DMS79 (cell line): ENCODE data around the gene KRTAP10-3.
"Not testable (repeated sequence)": the region's sequence is repeated elsewhere in the genome, so short reads cannot be mapped to it uniquely, and the experiment has no call there.

ENCODE experiments used
- DNase-seq: peaks from one replicate; lab custom pipeline; 2025; lab: John Stamatoyannopoulos, UW

Gene KRTAP10-3

DNA sequence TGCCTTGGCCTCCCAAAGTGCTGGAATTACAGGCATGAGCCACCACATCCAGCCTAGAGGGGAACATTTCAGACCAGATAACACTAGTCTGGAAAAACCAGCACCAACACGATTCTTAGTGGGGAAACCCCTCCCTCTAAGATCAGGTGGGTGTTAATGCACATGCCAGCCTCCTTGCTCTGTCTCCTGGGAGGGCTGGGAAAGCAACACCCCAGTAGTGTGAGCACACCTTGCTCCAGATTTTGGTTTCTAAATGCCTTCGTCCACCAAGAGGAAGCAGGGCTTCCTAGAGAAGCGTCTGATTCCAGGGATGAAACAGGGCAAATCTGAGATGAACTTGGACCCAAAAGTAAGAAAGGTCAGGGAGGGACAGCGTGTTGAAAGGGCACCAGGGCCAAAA lies 12.7 kb upstream of the KRTAP10-3 start:
- no peak for DNase-seq

DNA sequence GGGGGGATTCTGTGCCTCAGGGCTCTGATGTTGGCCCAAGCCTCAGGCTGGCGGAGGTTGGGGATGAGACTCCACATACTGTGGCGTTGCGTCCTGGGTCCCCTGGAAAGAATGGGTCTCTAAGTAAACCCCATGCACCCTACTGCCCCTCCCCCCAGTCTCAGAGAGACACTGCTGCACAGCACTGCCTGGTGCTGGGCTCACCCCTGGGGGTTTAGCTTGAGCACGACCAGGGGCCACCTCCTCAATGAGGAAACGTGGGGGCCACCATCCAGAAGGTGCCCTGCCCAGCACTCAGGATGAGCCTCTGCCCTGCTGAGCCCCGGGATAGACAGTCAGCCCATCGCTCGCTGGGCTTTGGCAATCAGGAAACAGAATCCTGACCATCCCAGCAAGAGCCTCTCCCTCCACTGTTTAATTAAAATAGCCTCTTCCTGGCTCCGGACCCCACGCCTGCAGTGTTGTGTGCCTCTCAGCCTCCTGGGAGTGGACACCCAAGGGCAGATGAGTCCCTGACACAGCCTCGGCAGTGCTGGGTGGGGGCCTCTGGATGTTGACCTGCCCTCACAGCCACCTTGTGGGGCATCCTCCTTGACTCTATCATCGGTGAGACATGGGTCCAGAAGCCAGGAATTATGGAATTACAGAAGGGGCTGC lies 11.4 kb upstream of the KRTAP10-3 start:
- no peak for DNase-seq

DNA sequence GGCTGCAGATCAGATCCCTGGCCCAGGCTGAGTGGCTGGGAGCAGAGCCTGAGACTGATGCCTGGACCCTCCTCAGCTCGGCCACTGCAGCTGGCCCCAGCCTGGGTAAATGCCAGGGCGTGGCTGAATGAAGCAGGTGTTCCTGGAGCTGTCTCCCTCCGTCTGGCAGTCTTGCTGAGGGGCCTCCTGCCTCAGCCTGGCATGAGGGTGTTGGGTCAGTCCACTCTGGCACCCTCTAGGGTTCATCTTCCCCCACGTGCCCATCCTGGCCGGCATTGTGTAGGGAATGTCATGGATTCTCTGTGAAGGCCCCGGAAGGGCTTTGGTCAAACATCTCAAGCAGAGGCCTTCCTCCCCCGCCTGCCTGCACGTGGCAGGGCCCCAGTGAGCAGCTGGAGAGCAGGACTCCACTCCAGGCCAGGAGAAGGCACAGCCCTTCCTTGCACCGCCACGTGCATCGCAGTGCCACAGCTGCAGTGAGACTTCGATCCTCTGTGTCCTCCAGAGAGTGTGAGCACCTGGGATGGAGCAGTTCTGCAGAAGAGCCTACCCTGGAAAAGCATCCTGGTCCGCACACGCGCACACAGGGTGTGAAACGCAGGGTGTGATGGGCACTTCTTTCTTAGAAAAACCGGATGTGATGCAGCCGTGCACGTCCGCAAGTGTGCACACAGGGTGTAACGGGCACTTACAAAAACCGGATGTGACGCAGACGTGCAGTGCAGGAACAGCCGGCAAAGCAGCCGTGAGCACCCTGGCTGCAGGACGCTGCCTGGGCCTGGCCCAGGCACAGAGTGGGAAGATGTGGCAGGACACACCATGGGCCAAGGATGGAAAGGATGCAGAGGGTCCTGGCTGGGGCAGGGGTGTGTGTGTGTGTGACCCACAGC lies 10.3 kb upstream of the KRTAP10-3 start:
- no peak for DNase-seq

GRCh38 chr21:44568261-44568660 lies 9.7 kb upstream of the KRTAP10-3 start:
- DNase-seq: no peak

DNA sequence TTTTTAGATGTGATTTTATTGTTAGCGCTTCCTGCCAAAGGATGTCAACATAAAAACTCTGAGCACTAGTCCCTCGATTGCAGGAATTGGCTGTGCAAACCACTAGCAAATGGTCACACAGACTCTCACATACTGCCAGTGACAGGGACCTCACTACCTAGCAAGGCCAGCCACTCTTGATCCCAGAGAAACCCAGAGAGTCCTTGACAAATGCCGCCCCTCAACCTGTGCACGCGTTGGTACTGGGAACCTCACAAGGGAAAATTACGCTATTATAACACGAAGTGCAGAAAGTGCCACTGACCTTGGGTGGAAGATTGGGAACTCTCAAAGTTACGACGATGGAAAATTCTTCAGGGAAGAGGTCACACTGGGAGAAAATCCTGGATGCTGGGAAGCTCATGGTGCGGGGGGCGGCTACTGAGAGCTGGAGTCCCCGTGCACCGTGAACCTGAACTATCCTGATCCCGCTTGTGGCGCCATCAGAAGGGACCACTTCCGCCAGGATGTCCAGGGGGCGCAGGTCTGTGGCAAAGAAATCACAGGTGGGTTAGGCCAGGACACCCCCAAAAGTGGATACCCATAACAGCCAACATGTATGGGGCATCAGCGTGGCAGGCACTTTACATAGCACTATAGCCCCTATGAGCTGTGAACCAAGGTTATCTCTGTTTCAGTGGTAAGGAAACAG lies 9.0 kb upstream of the KRTAP10-3 start:
- no peak for DNase-seq

- no peak for DNase-seq
These were observed 7.8 kb upstream of the KRTAP10-3 start for GRCh38 chr21:44566403-44566802.

DNA sequence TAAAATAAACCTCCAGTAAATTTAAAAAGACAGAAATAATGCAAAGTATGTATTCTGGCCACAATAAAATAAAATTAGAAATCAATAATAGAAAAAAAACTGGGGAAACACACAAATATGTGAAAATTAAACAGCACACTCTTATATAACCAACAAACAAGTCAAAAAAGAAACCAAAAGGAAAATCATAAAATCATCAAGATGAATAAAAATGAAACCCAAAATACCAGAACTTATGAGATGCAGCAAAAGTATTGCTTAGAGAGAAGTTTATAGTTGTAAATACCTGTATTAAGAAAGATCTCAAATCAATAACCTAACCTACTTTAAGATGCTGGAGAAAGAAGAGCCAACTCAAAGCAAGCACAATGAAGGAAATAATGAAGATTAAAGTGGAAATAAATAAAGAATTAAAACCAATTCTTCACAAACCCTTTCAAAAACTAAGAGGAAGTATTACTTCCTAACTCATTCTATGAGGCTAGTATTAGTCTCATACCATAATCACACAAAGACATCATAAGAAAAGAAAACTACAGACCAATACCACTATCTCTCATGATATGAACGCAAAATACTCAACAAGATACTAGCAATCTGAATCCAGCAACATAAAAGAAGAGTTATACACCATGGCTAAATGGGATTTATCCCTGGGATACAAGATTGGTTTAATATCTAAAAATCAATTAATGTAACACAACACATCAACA lies 6.4 kb upstream of the KRTAP10-3 start:
- no peak for DNase-seq

DNA sequence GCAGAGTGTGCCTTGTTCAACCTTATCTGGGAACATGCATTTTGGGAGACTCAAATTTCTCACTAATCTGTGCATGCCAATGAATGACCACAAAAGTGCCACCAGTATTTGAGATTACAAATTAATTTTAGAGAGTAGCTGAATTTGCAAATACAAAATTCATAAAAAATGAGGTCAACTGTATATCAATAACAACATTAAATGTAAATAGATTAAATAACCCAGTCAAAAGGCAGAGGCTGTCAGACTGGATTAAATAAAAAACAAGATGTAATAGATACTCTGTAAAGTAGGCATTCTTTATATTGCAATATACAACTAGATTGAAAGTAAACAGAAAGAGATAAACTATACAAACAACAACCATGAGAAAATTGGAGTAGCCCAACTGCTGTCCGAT lies 5.5 kb upstream of the KRTAP10-3 start:
- DNase-seq: no peak

DNA sequence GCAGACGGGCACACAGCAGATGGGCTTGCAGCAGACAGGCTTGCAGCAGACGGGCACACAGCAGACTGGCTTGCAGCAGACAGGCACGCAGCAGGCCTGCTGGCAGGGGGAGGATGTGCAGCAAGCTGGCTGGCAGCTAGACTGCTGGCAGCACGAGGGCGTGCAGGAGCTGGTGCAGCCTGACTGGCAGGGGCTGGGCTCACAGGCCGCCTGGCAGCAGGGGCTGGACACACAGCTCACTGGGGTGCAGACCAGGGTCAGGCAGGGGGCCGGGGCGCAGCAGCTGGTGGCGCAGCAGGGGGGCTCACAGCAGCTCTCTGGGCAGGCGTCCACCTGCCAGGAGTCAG lies 293 bp downstream of the KRTAP10-3 start:
- DNase-seq: not testable (repeated sequence)

DNA sequence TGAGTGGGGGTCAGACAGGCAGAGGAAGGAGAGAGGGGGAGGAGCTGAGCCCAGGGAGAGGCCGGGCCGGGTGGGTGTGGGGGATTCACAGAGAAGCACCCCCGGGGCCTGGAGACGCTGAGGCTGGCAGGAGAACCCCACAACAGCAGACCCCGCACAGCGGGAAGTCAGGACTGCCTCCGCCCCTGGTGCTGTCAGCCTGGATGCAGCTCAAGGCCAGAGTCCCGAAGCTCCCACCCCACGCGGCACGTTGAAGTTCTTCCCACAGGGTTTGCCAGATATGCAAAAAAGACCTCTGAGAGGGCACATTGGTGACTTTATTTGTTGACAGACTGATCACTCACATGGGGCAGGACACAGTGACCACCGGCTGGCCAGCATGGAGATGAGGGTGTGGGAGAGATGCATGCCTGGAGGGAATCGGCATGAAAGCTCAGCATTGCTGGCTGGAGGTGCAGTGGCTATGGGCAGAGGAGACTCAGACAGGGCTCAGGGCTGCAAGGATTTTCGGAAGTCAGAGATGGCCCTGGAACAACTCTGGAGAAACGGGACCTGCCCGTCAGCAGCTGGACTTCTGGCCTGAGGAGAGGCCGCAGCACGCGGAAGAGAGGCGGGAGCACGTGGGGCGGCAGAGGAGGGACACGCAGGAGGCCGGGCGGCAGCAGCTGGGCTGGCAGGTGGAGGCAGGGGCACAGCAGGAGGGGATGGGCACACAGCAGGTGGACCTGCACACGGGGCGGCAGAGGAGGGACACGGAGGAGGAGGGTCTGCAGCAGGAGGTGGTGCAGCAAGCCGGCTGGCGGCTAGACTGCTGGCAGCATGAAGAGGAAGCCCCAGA lies 885 bp downstream of the KRTAP10-3 start:
- no peak for DNase-seq

- no peak for DNase-seq
These were observed 1.7 kb downstream of the KRTAP10-3 start for GRCh38 chr21:44556879-44557278.

DNA sequence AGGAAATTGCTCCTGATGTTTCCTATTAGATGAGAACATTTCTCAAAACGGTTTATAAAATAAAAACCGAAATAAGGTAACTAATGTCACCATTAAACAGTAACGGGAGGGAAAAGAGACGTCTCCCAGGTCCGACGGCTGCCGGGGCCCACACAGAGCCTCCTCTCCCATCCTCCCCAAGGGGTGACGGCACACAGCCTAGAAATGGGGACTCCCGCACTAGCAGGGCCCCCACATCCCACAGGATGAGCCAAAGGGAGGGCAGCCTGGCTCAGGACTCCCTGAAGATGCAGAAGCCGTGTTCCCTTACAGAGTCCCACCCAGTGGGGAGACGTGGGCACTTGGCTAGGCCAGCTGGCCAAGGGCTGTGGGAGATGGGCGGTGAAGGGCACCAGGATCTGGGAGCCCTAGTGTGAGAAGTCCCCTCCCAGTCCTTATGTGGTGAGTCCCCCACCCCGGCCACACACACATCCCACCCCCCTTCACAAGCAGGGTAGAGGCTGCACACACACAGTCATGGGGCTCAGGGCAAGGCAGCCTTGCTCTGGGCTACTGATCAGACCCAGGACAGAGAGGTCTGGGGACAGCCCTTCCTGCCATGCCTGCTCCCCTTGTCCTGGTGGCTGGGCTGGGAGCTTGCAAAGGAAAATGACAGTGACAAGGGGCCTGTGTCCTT lies 3.3 kb downstream of the KRTAP10-3 start:
- no peak for DNase-seq

GRCh38 chr21:44552681-44553080 lies 5.9 kb downstream of the KRTAP10-3 start:
- no peak for DNase-seq

GRCh38 chr21:44552136-44552535 lies 6.5 kb downstream of the KRTAP10-3 start:
- DNase-seq: no peak

GRCh38 chr21:44551340-44551961 lies 7.1 kb downstream of the KRTAP10-3 start, which contains the start of gene KRTAP10-2:
KRTAP10-2 (minus strand) TSS chr21:44551505; CDS start chr21:44551458, 47 bp downstream.
- DNase-seq: no peak

DNA sequence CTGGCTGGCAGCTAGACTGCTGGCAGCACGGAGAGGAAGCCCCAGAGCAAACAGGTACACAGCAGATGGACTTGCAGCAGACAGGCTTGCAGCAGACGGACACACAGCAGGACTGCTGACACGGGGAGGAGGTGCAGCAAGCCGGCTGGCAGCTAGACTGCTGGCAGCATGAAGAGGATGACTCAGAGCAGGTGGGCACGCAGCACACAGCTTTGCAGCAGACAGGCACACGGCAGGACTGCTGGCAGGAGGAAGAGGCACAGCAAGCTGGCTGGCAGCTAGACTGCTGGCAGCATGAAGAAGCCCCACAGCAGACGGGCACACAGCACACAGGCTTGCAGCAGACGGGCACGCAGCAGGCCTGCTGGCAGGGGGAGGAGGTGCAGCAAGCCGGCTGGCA lies 7.8 kb downstream of the KRTAP10-3 start:
- DNase-seq: no peak

DNA sequence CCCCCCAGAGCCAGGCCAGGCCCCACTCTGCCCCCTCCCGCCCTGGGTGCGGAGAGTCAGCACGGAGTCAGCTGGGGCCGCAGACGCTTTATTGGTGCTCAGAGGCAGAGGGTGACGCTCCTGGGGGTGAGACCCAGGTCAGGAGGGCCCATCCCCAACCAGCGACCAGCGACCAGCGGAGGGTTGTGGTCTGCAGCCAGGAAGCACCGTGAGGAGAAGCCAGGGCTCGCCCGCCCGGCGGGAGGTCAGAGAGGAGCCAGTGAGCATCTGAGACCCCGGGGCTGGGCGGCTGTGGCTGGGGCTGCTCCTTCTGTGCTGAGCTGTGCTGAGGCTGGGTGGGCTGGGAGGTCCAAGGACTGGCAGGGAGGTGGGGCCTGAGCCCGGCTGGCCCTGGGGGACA lies 8.3 kb downstream of the KRTAP10-3 start:
- not testable (repeated sequence) for DNase-seq

- no peak for DNase-seq
These were observed 8.9 kb downstream of the KRTAP10-3 start for GRCh38 chr21:44549525-44550211.

DNA sequence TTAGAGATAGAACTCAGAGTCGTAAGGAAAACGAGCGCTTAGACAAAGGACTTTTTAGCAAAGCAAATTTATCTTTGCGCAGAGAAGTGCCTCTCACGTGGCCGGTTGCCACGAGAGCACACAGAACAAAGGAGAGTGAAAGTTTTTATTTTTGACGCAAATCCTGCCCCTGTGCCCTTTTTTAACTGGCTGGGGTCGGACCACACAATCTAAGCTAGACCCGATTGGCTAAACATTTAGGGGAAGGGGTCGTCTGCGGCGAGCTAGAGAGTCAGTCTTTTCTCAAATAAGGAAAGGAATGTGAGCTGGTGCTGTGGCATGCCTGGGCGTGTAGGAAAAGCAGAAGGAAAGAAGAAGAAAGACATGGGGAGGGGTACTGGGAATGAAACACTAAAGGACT lies 9.7 kb downstream of the KRTAP10-3 start:
- no peak for DNase-seq

GRCh38 chr21:44548381-44548780 lies 10.2 kb downstream of the KRTAP10-3 start:
- no peak for DNase-seq
